Hippocampal formation (tissue), 2 donors: Measurements from ENCODE around the gene CHMP4B.

ENCODE experiments used
- DNase-seq, 2 donors: peaks; one replicate each; lab custom pipeline; 2025; lab: John Stamatoyannopoulos, UW

Gene CHMP4B

DNA sequence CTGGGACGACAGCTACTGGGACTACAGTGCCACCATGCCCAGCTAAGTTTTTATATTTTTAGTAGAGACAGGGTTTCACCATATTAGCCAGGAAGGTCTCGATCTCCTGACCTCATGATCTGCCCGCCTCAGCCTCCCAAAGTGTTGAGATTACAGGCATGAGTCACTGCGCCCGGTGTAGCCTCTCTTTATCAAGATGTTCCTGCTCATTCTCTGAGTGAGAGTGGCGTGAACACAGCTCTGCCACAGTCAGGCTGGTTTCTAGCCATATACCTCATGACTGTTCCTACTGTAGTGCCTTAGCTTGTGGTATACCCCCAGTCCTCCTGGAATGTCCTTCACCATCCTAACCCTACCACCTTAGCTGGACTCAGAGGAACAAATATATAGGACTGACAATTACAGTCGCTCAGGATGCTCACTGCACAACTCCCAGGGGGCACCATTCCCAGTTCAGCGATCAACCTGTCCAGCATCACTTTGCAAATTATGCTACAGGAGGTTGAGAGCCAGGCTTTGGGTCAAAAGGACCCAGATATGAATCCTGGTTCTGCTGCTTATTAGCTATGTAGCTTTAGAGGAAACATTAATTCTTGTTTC is 86.3 kb downstream of the CHMP4B start:
- no peak for DNase-seq

DNA sequence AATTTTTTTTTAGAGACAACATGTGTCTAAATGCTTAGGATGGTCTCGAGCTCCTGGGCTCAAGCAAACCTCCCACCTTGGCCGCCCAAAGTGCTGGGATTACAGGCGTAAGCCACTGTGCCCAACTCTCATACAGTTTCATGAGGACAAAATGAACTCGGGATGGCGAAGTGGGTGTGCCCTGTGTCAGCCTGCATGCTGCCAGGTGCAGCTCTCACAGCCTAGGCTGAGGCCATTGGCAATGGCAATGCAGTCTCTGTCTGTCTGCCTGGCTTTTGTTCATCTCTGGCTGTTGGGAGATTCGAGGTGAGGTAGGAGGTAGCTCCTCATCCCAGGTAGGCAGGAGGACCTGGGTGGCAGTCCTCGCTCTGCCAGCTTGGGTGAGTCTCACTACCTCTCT is 88.0 kb downstream of the CHMP4B start:
- DNase-seq: no peak

DNA sequence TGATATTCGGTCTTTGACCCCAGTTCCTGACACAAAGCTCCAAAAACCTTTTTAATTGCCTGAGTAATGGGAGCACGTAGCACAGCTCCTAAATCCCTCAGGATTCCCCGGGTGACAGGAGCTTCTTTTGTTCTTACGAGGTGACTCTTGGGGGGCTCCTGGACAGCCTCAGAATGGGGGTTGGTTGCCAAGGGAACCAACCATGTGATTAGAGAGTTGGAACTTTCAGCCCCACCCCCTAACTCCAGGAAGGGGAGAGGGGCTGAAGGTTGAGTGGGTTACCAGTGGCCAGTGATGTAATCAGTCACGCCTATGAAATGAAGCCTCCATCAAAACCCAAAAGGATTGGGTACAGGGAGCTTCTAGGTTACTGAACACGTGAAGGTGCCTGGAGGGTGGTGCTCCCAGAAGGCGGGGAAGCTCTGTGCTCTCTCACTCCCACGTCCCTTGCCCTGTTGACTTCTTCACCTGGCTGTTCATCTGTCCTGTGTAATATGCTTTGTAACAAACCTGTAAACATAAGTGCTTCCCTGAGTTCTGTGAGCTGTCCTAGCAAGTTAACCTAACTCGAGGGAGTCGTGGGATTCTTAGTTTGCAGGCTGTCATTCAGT is 89.5 kb downstream of the CHMP4B start:
- DNase-seq: no peak

DNA sequence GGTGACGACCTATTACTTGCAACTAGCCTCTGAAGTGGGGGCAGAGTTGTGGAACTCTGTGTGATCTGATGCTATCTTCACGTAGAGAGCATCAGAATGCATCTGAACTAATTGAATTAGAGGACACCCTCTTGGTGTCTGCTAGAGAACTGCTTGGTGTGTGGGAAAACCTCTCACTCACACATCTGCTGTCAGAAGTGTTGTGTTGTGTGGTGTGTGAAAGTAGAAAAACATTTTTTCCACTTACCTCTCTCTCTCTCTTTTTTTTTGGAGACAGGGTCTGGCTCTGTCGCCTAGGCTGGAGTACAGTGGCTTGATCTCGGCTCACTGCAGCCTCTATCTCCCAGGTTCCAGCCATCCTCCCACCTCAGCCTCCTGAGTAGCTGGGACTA is 90.0 kb downstream of the CHMP4B start:
- DNase-seq: no peak

DNA sequence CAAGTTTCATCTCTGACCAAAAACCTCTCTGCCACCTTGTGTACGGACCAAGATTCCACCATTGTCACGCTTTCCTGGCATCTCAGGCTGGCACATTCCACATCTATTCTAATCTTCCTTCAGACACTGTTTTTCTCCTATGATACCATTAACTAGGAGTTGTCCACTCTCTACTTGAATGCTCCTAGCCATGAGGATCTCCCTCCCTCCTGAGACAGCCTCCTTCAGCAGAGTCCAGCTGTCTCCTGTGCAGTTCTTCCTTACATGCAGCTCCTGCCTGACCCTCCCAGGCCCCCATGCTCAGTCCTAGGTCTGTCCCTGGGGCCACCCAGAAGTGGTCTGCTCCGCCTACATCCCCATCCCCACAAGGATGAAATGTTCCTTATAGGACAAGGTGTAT is 90.9 kb downstream of the CHMP4B start:
- DNase-seq: no peak
